Measurements from ENCODE around the gene TBX6.
"Not testable (repeated sequence)": the region's sequence is repeated elsewhere in the genome, so short reads cannot be mapped to it uniquely, and the experiment has no call there.

TBX6 gene

GRCh38 chr16:30052671-30053372 lies 38.9 kb downstream of the TBX6 start:
- no peak for FAIRE-seq
- DNase-seq (ENCODE audit: insufficient read length, low spot score) = peak; percentile 99
- no peak for TF ChIP-seq CTCF (IDR thresholded peaks at IDR 0.05; ENCODE audit: insufficient read depth, missing control alignments)

GRCh38 chr16:30051518-30051917 lies 40.2 kb downstream of the TBX6 start:
- FAIRE-seq (no peak), DNase-seq (ENCODE audit: insufficient read length, low spot score) (no peak)
- TF ChIP-seq CTCF (IDR thresholded peaks at IDR 0.05; ENCODE audit: insufficient read depth, missing control alignments) = no peak

GRCh38 chr16:30049871-30050270 lies 41.9 kb downstream of the TBX6 start:
- no peak for FAIRE-seq
- TF ChIP-seq CTCF (IDR thresholded peaks at IDR 0.05; ENCODE audit: insufficient read depth, missing control alignments) = no peak
- no peak for DNase-seq (ENCODE audit: insufficient read length, low spot score)

- DNase-seq (ENCODE audit: insufficient read length, low spot score) (no peak), FAIRE-seq (no peak)
- TF ChIP-seq CTCF (IDR thresholded peaks at IDR 0.05; ENCODE audit: insufficient read depth, missing control alignments) = no peak
These were observed 45.1 kb downstream of the TBX6 start for GRCh38 chr16:30046588-30046987.

- no peak for FAIRE-seq
- DNase-seq (ENCODE audit: insufficient read length, low spot score) = no peak
- no peak for TF ChIP-seq CTCF (IDR thresholded peaks at IDR 0.05; ENCODE audit: insufficient read depth, missing control alignments)
These were observed 45.5 kb downstream of the TBX6 start for GRCh38 chr16:30046178-30046577.

GRCh38 chr16:30041841-30042240 lies 49.9 kb downstream of the TBX6 start:
- DNase-seq (ENCODE audit: insufficient read length, low spot score) (no peak), FAIRE-seq (no peak)
- TF ChIP-seq CTCF (IDR thresholded peaks at IDR 0.05; ENCODE audit: insufficient read depth, missing control alignments) = peak; percentile 38

GRCh38 chr16:30040690-30041089 lies 51.0 kb downstream of the TBX6 start:
- not testable (repeated sequence) for DNase-seq (ENCODE audit: insufficient read length, low spot score); FAIRE-seq

GRCh38 chr16:30040221-30040620 lies 51.5 kb downstream of the TBX6 start:
- no peak for TF ChIP-seq CTCF (IDR thresholded peaks at IDR 0.05; ENCODE audit: insufficient read depth, missing control alignments)
- DNase-seq (ENCODE audit: insufficient read length, low spot score) = no peak
- FAIRE-seq = no peak

All from D721Med (cell line).